ENCODE data around the gene ZMYND15.

The ZMYND15 gene

GRCh38 chr17:4734857-4735475, 4.7 kb upstream of the ZMYND15 start:
- Histone ChIP-seq H3K4me1 (ENCODE audit: control insufficient read depth in 1 of 2, insufficient read depth in 2 of 2, low read length in 2 of 2) (peaks cover 0 to 17% of the 10 kb centered on the region in 2 donors), H3K4me3 (ENCODE audit: low read depth in 1 of 2, low read length in 2 of 2) (no peak overlapping the region), H3K9me3 (ENCODE audit: control insufficient read depth in 1 of 2, low read length in 2 of 2) (no peaks in the 10 kb centered on the region), H3K36me3 (ENCODE audit: control insufficient read depth in 1 of 2, insufficient read depth in 2 of 2, low read length in 2 of 2) (no peaks in the 10 kb centered on the region), H3K27ac (ENCODE audit: low read length) (peak overlapping the region; percentile 56), H3K27me3 (ENCODE audit: low read depth, low read length) (no peaks in the 10 kb centered on the region)

- no peak overlapping the region for H3K27ac ChIP-seq (ENCODE audit: low read length)
- H3K4me1 ChIP-seq (ENCODE audit: control insufficient read depth in 1 of 2, insufficient read depth in 2 of 2, low read length in 2 of 2): peaks cover 0 to 13% of the 10 kb centered on the region in 2 donors
- no peaks in the 10 kb centered on the region for H3K36me3 ChIP-seq (ENCODE audit: control insufficient read depth in 1 of 2, insufficient read depth in 2 of 2, low read length in 2 of 2)
- no peaks in the 10 kb centered on the region for H3K9me3 ChIP-seq (ENCODE audit: control insufficient read depth in 1 of 2, low read length in 2 of 2)
- H3K27me3 ChIP-seq (ENCODE audit: low read depth, low read length): no peaks in the 10 kb centered on the region
- no peak overlapping the region for H3K4me3 ChIP-seq (ENCODE audit: low read depth in 1 of 2, low read length in 2 of 2)
Observed at GRCh38 chr17:4735876-4736651, 3.6 kb upstream of the ZMYND15 start.

- Histone ChIP-seq H3K4me3 (ENCODE audit: low read depth in 1 of 2, low read length in 2 of 2) (peak overlapping the region; percentile 71 to 90), H3K36me3 (ENCODE audit: control insufficient read depth in 1 of 2, insufficient read depth in 2 of 2, low read length in 2 of 2) (no peaks in the 10 kb centered on the region), H3K4me1 (ENCODE audit: control insufficient read depth in 1 of 2, insufficient read depth in 2 of 2, low read length in 2 of 2) (peaks cover 0 to 6% of the 10 kb centered on the region in 2 donors), H3K9me3 (ENCODE audit: control insufficient read depth in 1 of 2, low read length in 2 of 2) (no peaks in the 10 kb centered on the region), H3K27ac (ENCODE audit: low read length) (peak overlapping the region; percentile 67), H3K27me3 (ENCODE audit: low read depth, low read length) (no peaks in the 10 kb centered on the region)
Observed at GRCh38 chr17:4738136-4739121, 1.2 kb upstream of the ZMYND15 start.

- Histone ChIP-seq H3K4me1 (ENCODE audit: control insufficient read depth in 1 of 2, insufficient read depth in 2 of 2, low read length in 2 of 2) (peaks cover 0 to 8% of the 10 kb centered on the region in 2 donors), H3K9me3 (ENCODE audit: control insufficient read depth in 1 of 2, low read length in 2 of 2) (no peaks in the 10 kb centered on the region), H3K4me3 (ENCODE audit: low read depth in 1 of 2, low read length in 2 of 2) (peak overlapping the region; percentile 45 to 90), H3K27ac (ENCODE audit: low read length) (no peak overlapping the region), H3K36me3 (ENCODE audit: control insufficient read depth in 1 of 2, insufficient read depth in 2 of 2, low read length in 2 of 2) (no peaks in the 10 kb centered on the region), H3K27me3 (ENCODE audit: low read depth, low read length) (peaks cover 4% of the 10 kb centered on the region)
Observed at GRCh38 chr17:4740025-4740351, 355 bp downstream of the ZMYND15 start.

DNA sequence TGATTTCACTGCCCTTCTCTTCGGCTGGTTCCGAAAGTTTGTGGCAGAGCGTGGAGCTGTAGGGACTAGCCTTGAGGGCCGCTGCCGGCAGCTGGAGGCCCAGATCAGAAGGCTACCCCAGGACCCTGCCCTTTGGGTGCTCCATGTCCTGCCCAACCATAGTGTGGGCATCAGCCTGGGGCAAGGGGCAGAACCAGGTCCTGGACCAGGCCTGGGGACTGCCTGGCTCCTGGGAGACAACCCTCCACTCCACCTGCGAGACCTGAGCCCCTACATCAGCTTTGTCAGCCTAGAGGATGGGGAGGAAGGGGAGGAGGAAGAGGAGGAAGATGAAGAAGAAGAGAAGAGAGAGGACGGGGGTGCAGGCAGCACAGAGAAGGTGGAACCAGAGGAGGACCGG, 951 bp downstream of the ZMYND15 start:
- peaks cover 0 to 14% of the 10 kb centered on the region in 2 donors for H3K4me1 ChIP-seq (ENCODE audit: control insufficient read depth in 1 of 2, insufficient read depth in 2 of 2, low read length in 2 of 2)
- H3K27ac ChIP-seq (ENCODE audit: low read length): no peak overlapping the region
- H3K9me3 ChIP-seq (ENCODE audit: control insufficient read depth in 1 of 2, low read length in 2 of 2): no peaks in the 10 kb centered on the region
- H3K36me3 ChIP-seq (ENCODE audit: control insufficient read depth in 1 of 2, insufficient read depth in 2 of 2, low read length in 2 of 2): no peaks in the 10 kb centered on the region
- H3K27me3 ChIP-seq (ENCODE audit: low read depth, low read length): peaks cover 9% of the 10 kb centered on the region
- peak overlapping the region in 1 of 2 donors; percentile 90 for H3K4me3 ChIP-seq (ENCODE audit: low read depth in 1 of 2, low read length in 2 of 2)

- H3K4me1 ChIP-seq (ENCODE audit: control insufficient read depth in 1 of 2, insufficient read depth in 2 of 2, low read length in 2 of 2): peaks cover 0 to 16% of the 10 kb centered on the region in 2 donors
- H3K4me3 ChIP-seq (ENCODE audit: low read depth in 1 of 2, low read length in 2 of 2): no peak overlapping the region
- no peaks in the 10 kb centered on the region for H3K36me3 ChIP-seq (ENCODE audit: control insufficient read depth in 1 of 2, insufficient read depth in 2 of 2, low read length in 2 of 2)
- H3K9me3 ChIP-seq (ENCODE audit: control insufficient read depth in 1 of 2, low read length in 2 of 2): no peaks in the 10 kb centered on the region
- peaks cover 9% of the 10 kb centered on the region for H3K27me3 ChIP-seq (ENCODE audit: low read depth, low read length)
- H3K27ac ChIP-seq (ENCODE audit: low read length): no peak overlapping the region
Observed at GRCh38 chr17:4741544-4741943, 1.9 kb downstream of the ZMYND15 start.

DNA sequence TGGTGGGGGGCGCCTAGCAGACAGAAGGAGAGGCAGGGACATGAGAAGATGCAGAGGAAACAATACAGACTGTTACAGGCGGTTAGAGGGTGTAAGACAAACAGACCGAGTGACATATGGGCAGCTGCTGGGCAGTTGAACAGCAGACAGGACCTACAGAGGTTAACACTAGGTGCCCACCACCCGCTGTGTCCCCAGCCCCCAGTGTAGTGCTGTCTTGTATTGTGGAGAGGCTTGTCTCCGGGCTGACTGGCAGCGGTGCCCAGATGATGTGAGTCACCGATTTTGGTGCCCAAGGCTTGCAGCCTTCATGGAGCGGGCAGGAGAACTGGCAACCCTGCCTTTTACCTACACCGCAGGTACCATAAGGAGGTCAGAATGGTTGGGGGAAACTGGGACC, 2.5 kb downstream of the ZMYND15 start:
- no peak overlapping the region for H3K4me3 ChIP-seq (ENCODE audit: low read depth in 1 of 2, low read length in 2 of 2)
- peaks cover 9% of the 10 kb centered on the region for H3K27me3 ChIP-seq (ENCODE audit: low read depth, low read length)

DNA sequence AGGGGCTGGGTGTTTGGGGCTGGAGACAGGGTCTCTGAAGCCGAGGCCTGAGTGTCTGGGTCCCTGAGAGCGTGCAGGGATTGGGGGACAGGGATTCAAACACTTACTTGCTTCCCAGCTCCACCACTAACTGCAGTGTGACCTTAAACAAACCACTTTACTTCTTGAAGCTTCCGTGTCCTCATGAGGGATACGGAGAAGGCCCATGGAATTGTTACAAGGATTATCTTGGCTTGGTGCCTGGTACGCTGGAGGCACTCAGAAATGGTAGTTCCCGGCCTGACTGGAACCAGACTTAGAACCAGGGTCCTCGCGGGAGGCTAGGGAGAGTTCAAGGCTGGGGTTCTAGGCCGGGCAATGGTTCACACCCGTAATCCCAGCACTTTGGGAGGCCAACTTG, 3.0 kb downstream of the ZMYND15 start:
- Histone ChIP-seq H3K27me3 (ENCODE audit: low read depth, low read length) (peaks cover 9% of the 10 kb centered on the region), H3K4me3 (ENCODE audit: low read depth in 1 of 2, low read length in 2 of 2) (no peak overlapping the region), H3K9me3 (ENCODE audit: control insufficient read depth in 1 of 2, low read length in 2 of 2) (no peaks in the 10 kb centered on the region), H3K4me1 (ENCODE audit: control insufficient read depth in 1 of 2, insufficient read depth in 2 of 2, low read length in 2 of 2) (peaks cover 0 to 16% of the 10 kb centered on the region in 2 donors), H3K27ac (ENCODE audit: low read length) (no peak overlapping the region), H3K36me3 (ENCODE audit: control insufficient read depth in 1 of 2, insufficient read depth in 2 of 2, low read length in 2 of 2) (no peaks in the 10 kb centered on the region)

More for the DNA sequence above, 2.5 kb downstream of the ZMYND15 start:
- Histone ChIP-seq H3K36me3 (ENCODE audit: control insufficient read depth in 1 of 2, insufficient read depth in 2 of 2, low read length in 2 of 2) (no peaks in the 10 kb centered on the region), H3K4me1 (ENCODE audit: control insufficient read depth in 1 of 2, insufficient read depth in 2 of 2, low read length in 2 of 2) (peaks cover 0 to 16% of the 10 kb centered on the region in 2 donors), H3K27ac (ENCODE audit: low read length) (no peak overlapping the region), H3K9me3 (ENCODE audit: control insufficient read depth in 1 of 2, low read length in 2 of 2) (no peaks in the 10 kb centered on the region)

- H3K4me3 ChIP-seq (ENCODE audit: low read depth in 1 of 2, low read length in 2 of 2): no peak overlapping the region
- H3K27me3 ChIP-seq (ENCODE audit: low read depth, low read length): peaks cover 9% of the 10 kb centered on the region
- H3K4me1 ChIP-seq (ENCODE audit: control insufficient read depth in 1 of 2, insufficient read depth in 2 of 2, low read length in 2 of 2): peaks cover 0 to 16% of the 10 kb centered on the region in 2 donors
- H3K27ac ChIP-seq (ENCODE audit: low read length): no peak overlapping the region
- H3K36me3 ChIP-seq (ENCODE audit: control insufficient read depth in 1 of 2, insufficient read depth in 2 of 2, low read length in 2 of 2): no peaks in the 10 kb centered on the region
- H3K9me3 ChIP-seq (ENCODE audit: control insufficient read depth in 1 of 2, low read length in 2 of 2): no peaks in the 10 kb centered on the region
Observed at GRCh38 chr17:4743216-4743615, 3.6 kb downstream of the ZMYND15 start.

DNA sequence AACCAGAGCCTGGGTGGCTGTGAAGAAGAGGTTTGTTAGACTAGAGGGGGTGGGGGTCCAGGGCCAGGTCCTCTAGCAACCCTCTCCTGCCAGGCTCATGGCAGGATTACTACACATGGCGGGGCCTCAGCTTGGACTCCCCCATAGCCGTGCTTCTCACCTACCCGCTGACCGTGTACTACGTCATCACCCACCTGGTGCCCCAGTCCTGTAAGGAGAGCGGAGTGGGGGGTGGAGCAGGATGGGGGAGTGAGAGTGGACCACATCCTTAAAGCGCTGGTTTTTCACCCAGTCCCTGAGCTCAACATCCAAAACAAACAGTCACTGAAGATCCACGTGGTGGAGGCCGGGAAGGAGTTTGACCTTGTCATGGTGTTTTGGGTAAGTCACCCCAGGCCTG, 4.3 kb downstream of the ZMYND15 start:
- Histone ChIP-seq H3K4me1 (ENCODE audit: control insufficient read depth in 1 of 2, insufficient read depth in 2 of 2, low read length in 2 of 2) (peaks cover 0 to 15% of the 10 kb centered on the region in 2 donors), H3K9me3 (ENCODE audit: control insufficient read depth in 1 of 2, low read length in 2 of 2) (no peaks in the 10 kb centered on the region), H3K27me3 (ENCODE audit: low read depth, low read length) (peaks cover 9% of the 10 kb centered on the region), H3K27ac (ENCODE audit: low read length) (no peak overlapping the region), H3K4me3 (ENCODE audit: low read depth in 1 of 2, low read length in 2 of 2) (no peak overlapping the region), H3K36me3 (ENCODE audit: control insufficient read depth in 1 of 2, insufficient read depth in 2 of 2, low read length in 2 of 2) (no peaks in the 10 kb centered on the region)

Measured in muscle layer of duodenum (tissue), 2 donors.